Uterus (tissue), 4 donors: ENCODE data around the gene KRT72. TPM values are rescaled to one million over a fixed set of nuclear protein-coding genes. Genes with fewer than 3 reads are reported as not detected.

Source experiments
- DNase-seq, 2 donors: peaks; one replicate each; pipeline ENCODE4 v3.0.0-alpha.2; 2019 to 2020
- H3K27ac ChIP-seq, 2 donors: fragments of 200-600 bp; sonication (generic); 1 replicate in 1 of 2; 2 replicates in 1 of 2; pipeline ENCODE4 v1.5.1; 2016 to 2018
- H3K27me3 ChIP-seq, 2 donors: fragments of 200-600 bp; sonication (generic); one replicate each; pipeline ENCODE4 v1.5.1; 2018 to 2019; ENCODE audit warnings: control low read depth in 1 of 2
- H3K36me3 ChIP-seq, 2 donors: fragments of 200-600 bp; sonication (generic); one replicate each; pipeline ENCODE4 v1.5.1; 2019; ENCODE audit warnings: control low read depth in 1 of 2
- H3K4me1 ChIP-seq, 2 donors: fragments of 200-600 bp; sonication (generic); one replicate each; pipeline ENCODE4 v1.5.1; 2018 to 2019; ENCODE audit warnings: control low read depth in 1 of 2
- H3K4me3 ChIP-seq, 2 donors: fragments of 200-600 bp; sonication (generic); 1 replicate in 1 of 2; 2 replicates in 1 of 2; pipeline ENCODE4 v1.5.1; 2018 to 2019; ENCODE audit warnings: mild to moderate bottlenecking in 1 of 2
- H3K9me3 ChIP-seq, 2 donors: fragments of 200-600 bp; sonication (generic); one replicate each; pipeline ENCODE4 v1.5.1; 2019; ENCODE audit warnings: control low read depth in 1 of 2
- POLR2A ChIP-seq, 2 donors: fragments of 450-650 bp; IDR thresholded peaks; one replicate each; pipeline ENCODE4 v1.6.1; 2016; ENCODE audit warnings: antibody characterized with exemption in 2 of 2, mild to moderate bottlenecking in 1 of 2, moderate library complexity in 1 of 2
- intact Hi-C: fragments of 100-400 bp; cut with DNase I; formaldehyde crosslinking; loops from one replicate; pipeline ENCODE4 v1.15.1; 2023; ENCODE audit warnings: low total_unique reads
- total RNA-seq, 4 donors: library from RNA; depleted of rRNA in 3 of 4; stranded (reverse); fragments of >200 nt in 3 of 4; gene quantifications; one replicate each; pipeline versions ENCODE4 v1.1.0 to v1.2.4, GENCODE V29; 2014 to 2023
- TF ChIP-seq, protein P1 (sequence below), 4 experiments: fragments of 200-600 bp in 2 of 4; fragments of 450-650 bp in 2 of 4; sonication (generic) in 2 of 4; IDR thresholded peaks; one replicate each; pipeline ENCODE4 v1.5.1; 2016 to 2019; ENCODE audit warnings: antibody characterized with exemption in 4 of 4, mild to moderate bottlenecking in 2 of 4, moderate library complexity in 1 of 4
- donor health status: DM: yes; HTN: yes; CAD: no.

Gene KRT72
- total RNA-seq, 4 donors from 2014 or later: 0.51 TPM; not detected in 3

DNA sequence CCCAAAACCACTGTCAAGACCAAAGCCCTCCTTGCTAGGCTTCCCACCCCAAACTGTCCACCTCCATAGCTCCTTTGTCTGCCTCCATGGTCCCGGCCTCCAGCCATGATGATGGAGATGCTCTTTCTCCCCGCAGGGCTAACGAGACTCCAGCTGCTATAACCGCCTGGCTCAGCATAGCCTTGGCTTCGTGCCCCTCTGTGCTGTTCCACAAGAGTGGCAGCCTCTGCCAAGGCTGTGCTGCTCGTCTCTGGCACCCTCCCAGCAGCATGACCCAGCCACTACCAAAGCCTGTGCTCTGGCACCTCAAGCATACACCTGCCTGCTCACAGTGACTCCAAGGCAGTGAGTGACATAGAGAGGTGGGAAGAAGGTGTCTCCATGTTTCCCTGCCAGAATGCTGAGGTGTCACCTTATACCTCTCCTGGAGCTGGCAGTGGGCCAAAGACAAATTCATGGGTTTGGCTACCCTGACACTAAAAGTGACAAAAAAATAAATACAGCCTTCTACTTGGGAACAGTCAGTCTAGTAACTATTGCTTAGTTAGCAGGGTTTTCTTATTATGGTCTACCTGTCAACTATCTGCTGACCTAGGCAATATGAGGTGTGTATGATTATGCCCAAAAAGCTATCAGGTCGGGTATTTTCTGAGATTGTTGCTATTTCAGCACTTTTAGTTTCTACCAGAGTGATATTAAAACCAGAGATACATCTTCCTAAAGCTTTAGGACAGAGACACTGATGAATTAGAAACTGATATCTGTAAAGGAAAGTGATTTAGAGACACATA is 33.2 kb upstream of the KRT72 start:
- Histone ChIP-seq H3K36me3 (no peaks in the 10 kb centered on the region), H3K27ac (no peak overlapping the region), H3K4me1 (no peaks in the 10 kb centered on the region), H3K9me3 (no peaks in the 10 kb centered on the region), H3K27me3 (no peaks in the 10 kb centered on the region), H3K4me3 (no peak overlapping the region)
- TF ChIP-seq POLR2A (IDR thresholded peaks at IDR 0.05): no peak
- TF ChIP-seq, protein P1, sequence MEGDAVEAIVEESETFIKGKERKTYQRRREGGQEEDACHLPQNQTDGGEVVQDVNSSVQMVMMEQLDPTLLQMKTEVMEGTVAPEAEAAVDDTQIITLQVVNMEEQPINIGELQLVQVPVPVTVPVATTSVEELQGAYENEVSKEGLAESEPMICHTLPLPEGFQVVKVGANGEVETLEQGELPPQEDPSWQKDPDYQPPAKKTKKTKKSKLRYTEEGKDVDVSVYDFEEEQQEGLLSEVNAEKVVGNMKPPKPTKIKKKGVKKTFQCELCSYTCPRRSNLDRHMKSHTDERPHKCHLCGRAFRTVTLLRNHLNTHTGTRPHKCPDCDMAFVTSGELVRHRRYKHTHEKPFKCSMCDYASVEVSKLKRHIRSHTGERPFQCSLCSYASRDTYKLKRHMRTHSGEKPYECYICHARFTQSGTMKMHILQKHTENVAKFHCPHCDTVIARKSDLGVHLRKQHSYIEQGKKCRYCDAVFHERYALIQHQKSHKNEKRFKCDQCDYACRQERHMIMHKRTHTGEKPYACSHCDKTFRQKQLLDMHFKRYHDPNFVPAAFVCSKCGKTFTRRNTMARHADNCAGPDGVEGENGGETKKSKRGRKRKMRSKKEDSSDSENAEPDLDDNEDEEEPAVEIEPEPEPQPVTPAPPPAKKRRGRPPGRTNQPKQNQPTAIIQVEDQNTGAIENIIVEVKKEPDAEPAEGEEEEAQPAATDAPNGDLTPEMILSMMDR (IDR thresholded peaks at IDR 0.05): no peak
- intact Hi-C loops: no loop called here
- no peak for DNase-seq

DNA sequence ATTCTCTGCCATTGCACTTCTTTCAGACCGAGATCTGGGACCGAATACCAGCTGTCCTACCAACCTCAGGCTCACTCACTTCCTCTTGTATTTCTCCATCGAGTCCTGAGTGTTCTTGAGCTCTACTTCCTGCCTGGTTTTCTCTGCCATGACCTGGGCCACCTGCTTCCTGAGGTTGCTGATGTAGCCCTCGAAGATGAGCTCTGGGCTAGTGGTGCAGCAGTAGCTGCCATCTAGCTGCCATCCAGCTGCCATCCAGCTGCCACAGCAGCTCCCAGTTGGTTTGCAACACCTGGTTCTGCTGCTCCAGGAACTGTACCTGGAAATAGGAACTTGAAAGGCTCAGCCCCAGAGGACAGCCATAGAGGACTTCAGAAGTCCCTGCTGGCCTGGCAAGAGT is 32.1 kb upstream of the KRT72 start:
- no peaks in the 10 kb centered on the region for H3K4me1 ChIP-seq
- no peaks in the 10 kb centered on the region for H3K27me3 ChIP-seq
- intact Hi-C loops: no loop called here
- no peak for DNase-seq
- H3K4me3 ChIP-seq: no peak overlapping the region
- no peaks in the 10 kb centered on the region for H3K9me3 ChIP-seq
- no peaks in the 10 kb centered on the region for H3K36me3 ChIP-seq
- H3K27ac ChIP-seq: no peak overlapping the region
- TF ChIP-seq POLR2A (IDR thresholded peaks at IDR 0.05): no peak
- TF ChIP-seq, protein P1 (IDR thresholded peaks at IDR 0.05): no peak

GRCh38 chr12:52632656-52633055 is 31.4 kb upstream of the KRT72 start:
- intact Hi-C loops: no loop called here
- no peak for TF ChIP-seq POLR2A (IDR thresholded peaks at IDR 0.05)
- TF ChIP-seq, protein P1 (IDR thresholded peaks at IDR 0.05): no peak
- no peak for DNase-seq
- Histone ChIP-seq H3K4me1 (no peaks in the 10 kb centered on the region), H3K36me3 (no peaks in the 10 kb centered on the region), H3K4me3 (no peak overlapping the region), H3K27ac (no peak overlapping the region), H3K9me3 (no peaks in the 10 kb centered on the region), H3K27me3 (no peaks in the 10 kb centered on the region)

- intact Hi-C loops: no loop called here
- no peak for TF ChIP-seq POLR2A (IDR thresholded peaks at IDR 0.05)
- TF ChIP-seq, protein P1 (IDR thresholded peaks at IDR 0.05): no peak
- no peaks in the 10 kb centered on the region for H3K27me3 ChIP-seq
- H3K4me1 ChIP-seq: no peaks in the 10 kb centered on the region
- no peaks in the 10 kb centered on the region for H3K36me3 ChIP-seq
- no peak overlapping the region for H3K4me3 ChIP-seq
- DNase-seq: no peak
- no peak overlapping the region for H3K27ac ChIP-seq
- H3K9me3 ChIP-seq: no peaks in the 10 kb centered on the region
These were observed 30.6 kb upstream of the KRT72 start for GRCh38 chr12:52631676-52632459.

- no peak overlapping the region for H3K4me3 ChIP-seq
- no peak for DNase-seq
- H3K4me1 ChIP-seq: no peaks in the 10 kb centered on the region
- no peaks in the 10 kb centered on the region for H3K36me3 ChIP-seq
- H3K9me3 ChIP-seq: no peaks in the 10 kb centered on the region
- intact Hi-C loops: no loop called here
- H3K27ac ChIP-seq: no peak overlapping the region
- H3K27me3 ChIP-seq: no peaks in the 10 kb centered on the region
- no peak for TF ChIP-seq POLR2A (IDR thresholded peaks at IDR 0.05)
- TF ChIP-seq, protein P1 (IDR thresholded peaks at IDR 0.05): no peak
These were observed 30.0 kb upstream of the KRT72 start for GRCh38 chr12:52631264-52631663.
